Measurements from ENCODE around the gene SMIM10L2A. TPM values are rescaled to one million over a fixed set of nuclear protein-coding genes. Genes with fewer than 3 reads are reported as not detected.

SMIM10L2A gene
- total RNA-seq, 1 donor from 2014 or later, result 4.8 TPM

- DNase-seq (ENCODE audit: extremely low spot score, unreplicated experiment), result no peak
- Mint-ChIP-seq H3K27ac (no peak overlapping the region), H3K4me3 (no peak overlapping the region), H3K4me1 (ENCODE audit: unreplicated experiment) (no peaks in the 10 kb centered on the region), H3K9me3 (no peaks in the 10 kb centered on the region), H3K36me3 (no peaks in the 10 kb centered on the region), H3K27me3 (no peaks in the 10 kb centered on the region)
- no peak for TF ChIP-seq CTCF (conservative IDR thresholded peaks at IDR 0.05)
These were observed 32.9 kb upstream of the SMIM10L2A start for GRCh38 chrX:135388841-135389240.

- H3K27me3 Mint-ChIP-seq, result no peaks in the 10 kb centered on the region
- no peak for TF ChIP-seq CTCF (conservative IDR thresholded peaks at IDR 0.05)
- no peak overlapping the region for H3K4me3 Mint-ChIP-seq
- H3K27ac Mint-ChIP-seq, result no peak overlapping the region
- H3K9me3 Mint-ChIP-seq, result no peaks in the 10 kb centered on the region
- H3K4me1 Mint-ChIP-seq (ENCODE audit: unreplicated experiment), result no peaks in the 10 kb centered on the region
- DNase-seq (ENCODE audit: extremely low spot score, unreplicated experiment), result no peak
- no peaks in the 10 kb centered on the region for H3K36me3 Mint-ChIP-seq
These were observed 32.5 kb upstream of the SMIM10L2A start for GRCh38 chrX:135389243-135389642.

GRCh38 chrX:135389717-135390116 is 32.0 kb upstream of the SMIM10L2A start:
- no peaks in the 10 kb centered on the region for H3K4me1 Mint-ChIP-seq (ENCODE audit: unreplicated experiment)
- H3K27me3 Mint-ChIP-seq, result no peaks in the 10 kb centered on the region
- H3K36me3 Mint-ChIP-seq, result no peaks in the 10 kb centered on the region
- no peak overlapping the region for H3K27ac Mint-ChIP-seq
- no peaks in the 10 kb centered on the region for H3K9me3 Mint-ChIP-seq
- no peak for TF ChIP-seq CTCF (conservative IDR thresholded peaks at IDR 0.05)
- no peak for DNase-seq (ENCODE audit: extremely low spot score, unreplicated experiment)
- H3K4me3 Mint-ChIP-seq, result no peak overlapping the region

- Mint-ChIP-seq H3K4me3 (no peak overlapping the region), H3K4me1 (ENCODE audit: unreplicated experiment) (no peaks in the 10 kb centered on the region), H3K9me3 (no peaks in the 10 kb centered on the region), H3K36me3 (no peaks in the 10 kb centered on the region), H3K27ac (no peak overlapping the region), H3K27me3 (no peaks in the 10 kb centered on the region)
- DNase-seq (ENCODE audit: extremely low spot score, unreplicated experiment), result no peak
- TF ChIP-seq CTCF (conservative IDR thresholded peaks at IDR 0.05), result no peak
These were observed 30.0 kb upstream of the SMIM10L2A start for GRCh38 chrX:135391734-135392133.

GRCh38 chrX:135393051-135393450 is 28.7 kb upstream of the SMIM10L2A start:
- no peaks in the 10 kb centered on the region for H3K9me3 Mint-ChIP-seq
- no peaks in the 10 kb centered on the region for H3K4me1 Mint-ChIP-seq (ENCODE audit: unreplicated experiment)
- no peak for DNase-seq (ENCODE audit: extremely low spot score, unreplicated experiment)
- TF ChIP-seq CTCF (conservative IDR thresholded peaks at IDR 0.05), result no peak
- H3K27ac Mint-ChIP-seq, result no peak overlapping the region
- H3K27me3 Mint-ChIP-seq, result no peaks in the 10 kb centered on the region
- H3K4me3 Mint-ChIP-seq, result no peak overlapping the region
- no peaks in the 10 kb centered on the region for H3K36me3 Mint-ChIP-seq

- Mint-ChIP-seq H3K4me3 (no peak overlapping the region), H3K27ac (no peak overlapping the region), H3K27me3 (no peaks in the 10 kb centered on the region), H3K36me3 (no peaks in the 10 kb centered on the region), H3K9me3 (no peaks in the 10 kb centered on the region), H3K4me1 (ENCODE audit: unreplicated experiment) (no peaks in the 10 kb centered on the region)
- DNase-seq (ENCODE audit: extremely low spot score, unreplicated experiment), result no peak
- no peak for TF ChIP-seq CTCF (conservative IDR thresholded peaks at IDR 0.05)
These were observed 26.7 kb upstream of the SMIM10L2A start for GRCh38 chrX:135395064-135395463.

All from type B pancreatic cell (in vitro differentiated cells).